HepG2 (cell line): ENCODE data around the gene TSNAXIP1. TPM values are rescaled to one million over a fixed set of nuclear protein-coding genes. Genes with fewer than 3 reads are reported as not detected.
A peak's percentile ranks its signal among the peaks of the same experiment; 100 is the strongest.

Source experiments
- ATAC-seq: fragments of 200-7000 bp; cut with Tn5 transposase; 3 replicates; pipeline ENCODE4 v1.9.1; 2020; ENCODE audit warnings: mild to moderate bottlenecking, moderate library complexity
- BruUV-seq: library from RNA; stranded (reverse); fragments of 400-500 nt; replicated peaks from 2 replicates; lab custom pipeline; 2021; lab: Mats Ljungman, UMichigan
- CTCF ChIA-PET: fragments of 300-600 bp; formaldehyde crosslinking; extraction: SDS; loops from one replicate; lab custom pipeline; 2021; ENCODE audit warnings: low total read pairs, inconsistent platforms, low intra/inter-chr PET ratio; lab: Yijun Ruan, JAX
- POLR2A ChIA-PET: fragments of 350-600 bp; sonication (Branson Sonifier 250); formaldehyde crosslinking; loops from one replicate; lab custom pipeline; 2020; ENCODE audit warnings: antibody characterized with exemption, inconsistent platforms; lab: Yijun Ruan, JAX
- DNase-seq: peaks from one replicate; pipeline ENCODE4 v3.0.0-alpha.2; 2015; ENCODE audit warnings: low spot score
- FAIRE-seq: peaks from 3 replicates; lab custom pipeline; 2011; peaks lifted over from hg19 to GRCh38; lab: Jason Lieb, UNC
- H2AFZ ChIP-seq: one replicate; pipeline ENCODE4 v1.6.1; 2011; ENCODE audit warnings: low read length, inconsistent platforms
- H3K27ac ChIP-seq: fragments of 300-600 bp; 3 replicates; pipeline ENCODE4 v1.8.0; 2011; ENCODE audit warnings: mixed run types, mild to moderate bottlenecking, mixed read lengths, low read length, inconsistent platforms; ENCODE audit not compliant: insufficient read depth; ENCODE audit errors: extremely low read length
- H3K27me3 ChIP-seq, 2 experiments: fragments of 200-600 bp in 1 of 2; 2 replicates in 1 of 2; 3 replicates in 1 of 2; pipeline versions ENCODE4 v1.6.0 to v1.8.0; 2011; ENCODE audit warnings: low read length in 2 of 2, mild to moderate bottlenecking in 2 of 2, moderate library complexity in 2 of 2, inconsistent platforms in 1 of 2; ENCODE audit not compliant: insufficient read depth in 2 of 2, control insufficient read depth in 1 of 2
- H3K36me3 ChIP-seq, 2 experiments: fragments of 200-600 bp in 1 of 2; replicated peaks in 1 of 2; 2 replicates in 1 of 2; 3 replicates in 1 of 2; pipeline versions ENCODE4 v1.5.1 to v1.8.0; 2011; ENCODE audit warnings: low read length in 2 of 2, inconsistent platforms in 1 of 2; ENCODE audit not compliant: insufficient read depth in 2 of 2, control insufficient read depth in 1 of 2
- H3K4me1 ChIP-seq: 2 replicates; pipeline ENCODE4 v1.5.1; 2012; ENCODE audit warnings: low read length, inconsistent platforms; ENCODE audit not compliant: insufficient read depth
- H3K4me2 ChIP-seq: 2 replicates; pipeline ENCODE4 v1.6.0; 2011; ENCODE audit warnings: low read depth, low read length, inconsistent platforms
- H3K4me3 ChIP-seq, 3 experiments: fragments of 200-600 bp in 1 of 3; sonication (generic), shearing (Covaris generic) in 1 of 3; replicated peaks in 1 of 3; 2 replicates each; pipeline ENCODE4 v1.5.1; 2011 to 2016; ENCODE audit warnings: low read length in 3 of 3, inconsistent platforms in 2 of 3, low read depth in 2 of 3, mild to moderate bottlenecking in 2 of 3, control low read depth in 1 of 3, mixed read lengths in 1 of 3; ENCODE audit not compliant: insufficient read depth in 1 of 3
- H3K79me2 ChIP-seq: one replicate; pipeline ENCODE4 v1.6.1; 2011; ENCODE audit warnings: low read length, inconsistent platforms; ENCODE audit not compliant: insufficient read depth
- H3K9ac ChIP-seq: 2 replicates; pipeline ENCODE4 v1.6.0; 2011; ENCODE audit warnings: mild to moderate bottlenecking, low read depth, low read length, inconsistent platforms; ENCODE audit not compliant: insufficient read depth
- H3K9me3 ChIP-seq: 2 replicates; pipeline ENCODE4 v1.5.1; 2012; ENCODE audit warnings: mild to moderate bottlenecking, low read length
- H4K20me1 ChIP-seq: 2 replicates; pipeline ENCODE4 v1.6.0; 2011; ENCODE audit warnings: inconsistent platforms, mild to moderate bottlenecking, low read length, moderate library complexity; ENCODE audit not compliant: insufficient read depth
- KMT2B ChIP-seq: IDR thresholded peaks from 2 replicates; pipeline ENCODE4 v1.6.1; 2016; ENCODE audit warnings: missing genetic modification reagents, missing compliant biosample characterization
- NAIF1 ChIP-seq: sonication (generic); formaldehyde crosslinking; IDR thresholded peaks from 2 replicates; pipeline ENCODE4 v1.5.0; 2020; ENCODE audit warnings: mild to moderate bottlenecking, missing genetic modification reagents, borderline replicate concordance
- REL ChIP-seq: sonication (generic); formaldehyde crosslinking; conservative IDR thresholded peaks from 2 replicates; pipeline ENCODE4 v1.8.0; 2022; ENCODE audit warnings: mild to moderate bottlenecking, missing genetic modification reagents, moderate library complexity
- RNF2 ChIP-seq: fragments of 450-650 bp; conservative IDR thresholded peaks from 2 replicates; pipeline ENCODE4 v1.6.1; 2016; ENCODE audit warnings: low read depth
- SIN3A ChIP-seq: IDR thresholded peaks from 2 replicates; pipeline ENCODE4 v1.6.1; 2011; ENCODE audit warnings: low read depth, mild to moderate bottlenecking, control low read depth, low read length, borderline replicate concordance
- SIX4 ChIP-seq: sonication (generic); formaldehyde crosslinking; IDR thresholded peaks from 2 replicates; pipeline ENCODE4 v1.4.0; 2020; ENCODE audit warnings: missing genetic modification reagents
- STAT5B ChIP-seq: sonication (generic); formaldehyde crosslinking; IDR thresholded peaks from 2 replicates; pipeline ENCODE4 v1.4.0; 2020; ENCODE audit warnings: missing genetic modification reagents
- TEAD3 ChIP-seq: optimal IDR thresholded peaks from 2 replicates; pipeline ENCODE3; 2016; ENCODE audit warnings: borderline replicate concordance
- WIZ ChIP-seq: sonication (generic); formaldehyde crosslinking; IDR thresholded peaks from 2 replicates; pipeline ENCODE4 v1.5.1; 2020; ENCODE audit warnings: mild to moderate bottlenecking, missing genetic modification reagents
- ZBTB1 ChIP-seq: sonication (generic); formaldehyde crosslinking; IDR thresholded peaks from 2 replicates; pipeline ENCODE4 v1.4.0; 2020; ENCODE audit warnings: missing genetic modification reagents, borderline replicate concordance
- ZFAT ChIP-seq: sonication (generic); formaldehyde crosslinking; conservative IDR thresholded peaks from 2 replicates; pipeline ENCODE4 v1.8.1; 2023; ENCODE audit warnings: missing genetic modification reagents, inconsistent platforms
- ZNF143 ChIP-seq: sonication (generic); formaldehyde crosslinking; IDR thresholded peaks from 2 replicates; pipeline ENCODE4 v1.4.0; 2020; ENCODE audit warnings: missing genetic modification reagents
- ZNF33B ChIP-seq: sonication (generic); formaldehyde crosslinking; IDR thresholded peaks from 2 replicates; pipeline ENCODE4 v1.5.1; 2020; ENCODE audit warnings: mild to moderate bottlenecking, missing genetic modification reagents
- ZNF678 ChIP-seq: sonication (generic); formaldehyde crosslinking; IDR thresholded peaks from 2 replicates; pipeline ENCODE4 v1.4.0; 2020; ENCODE audit warnings: mild to moderate bottlenecking, missing genetic modification reagents
- ZNF772 ChIP-seq: sonication (generic); formaldehyde crosslinking; IDR thresholded peaks from 2 replicates; pipeline ENCODE4 v1.5.0; 2020; ENCODE audit warnings: mild to moderate bottlenecking, missing genetic modification reagents
- WGBS: methylation state at CpG from one replicate; pipeline ENCODE4 v1.1.6; 2017; ENCODE audit warnings: low lambda C conversion rate; 5-methylcytosine and 5-hydroxymethylcytosine counted together
- in situ Hi-C: cut with HindIII; loops from 2 replicates; pipeline ENCODE4 v1.10.0; 2017; ENCODE audit warnings: low pct_unique_long_range_greater_than_20kb; ENCODE audit not compliant: extremely low pct_ligation_motif_present
- intact Hi-C: fragments of 100-400 bp; cut with micrococcal nuclease; formaldehyde crosslinking; loops from one replicate; pipeline ENCODE4 v1.10.0; 2022; ENCODE audit not compliant: unreplicated experiment
- polyA plus RNA-seq, 8 experiments: library from polyadenylated mRNA; depleted of rRNA in 3 of 8; stranded (reverse) in 7 of 8; unstranded in 1 of 8; fragments of >200 nt; fragmentation: Illumina TruSeq in 4 of 8; extraction: Trizol in 4 of 8; gene quantifications; 2 replicates each; pipeline versions ENCODE4 v1.2.1 to v1.2.3, GENCODE V29; 2011 to 2016; ENCODE audit warnings: low read depth in 4 of 8, missing spikeins in 1 of 8, mixed read lengths in 1 of 8; ENCODE audit not compliant: insufficient read depth in 1 of 8
- total RNA-seq, 5 experiments: library from RNA; depleted of rRNA; stranded (reverse); fragments of >200 nt; fragmentation: Illumina TruSeq; extraction: Trizol; gene quantifications; 2 replicates each; pipeline ENCODE4 v1.2.3, GENCODE V29; 2016; ENCODE audit warnings: low read depth in 1 of 5
- TF ChIP-seq, protein P1 (sequence below): sonication (generic); formaldehyde crosslinking; IDR thresholded peaks from 2 replicates; pipeline ENCODE4 v1.9.0; 2022; ENCODE audit warnings: missing genetic modification reagents, mild to moderate bottlenecking, borderline replicate concordance
- TF ChIP-seq, protein P2 (sequence below), 2 experiments: sonication (generic) in 1 of 2; formaldehyde crosslinking in 1 of 2; IDR thresholded peaks; 2 replicates each; pipeline versions ENCODE4 v1.4.0 to v1.6.1; 2018 to 2020; ENCODE audit warnings: missing genetic modification reagents in 2 of 2, borderline replicate concordance in 1 of 2, low read depth in 1 of 2, mild to moderate bottlenecking in 1 of 2, missing biosample characterization in 1 of 2

TSNAXIP1 gene
- total and polyA plus RNA-seq, 2 of the 13 experiments (the other 11 are each of a cell fraction or from before 2014, with no cell fraction given), result 0.37 to 0.86 TPM

- TF ChIP-seq NAIF1 (CRISPR knock-in tag), result 0 out of 2 replicates have a peak, but pooled peaks have one; percentile 33
- TF ChIP-seq RNF2, result no peak
- peak; percentile 48; the same call in 1 of the 2 replicates for TF ChIP-seq REL (CRISPR knock-in tag)
- peak; percentile 92 for TF ChIP-seq ZNF33B (CRISPR knock-in tag)
- TF ChIP-seq ZNF772, result peak; percentile 98; the same call in 1 of the 2 replicates
- TF ChIP-seq, all 625 proteins: peak for 410
Observed at GRCh38 chr16:67872631-67873434, 66.1 kb downstream of the TSNAXIP1 start, which contains the start of gene EDC4 (continued).

DNA sequence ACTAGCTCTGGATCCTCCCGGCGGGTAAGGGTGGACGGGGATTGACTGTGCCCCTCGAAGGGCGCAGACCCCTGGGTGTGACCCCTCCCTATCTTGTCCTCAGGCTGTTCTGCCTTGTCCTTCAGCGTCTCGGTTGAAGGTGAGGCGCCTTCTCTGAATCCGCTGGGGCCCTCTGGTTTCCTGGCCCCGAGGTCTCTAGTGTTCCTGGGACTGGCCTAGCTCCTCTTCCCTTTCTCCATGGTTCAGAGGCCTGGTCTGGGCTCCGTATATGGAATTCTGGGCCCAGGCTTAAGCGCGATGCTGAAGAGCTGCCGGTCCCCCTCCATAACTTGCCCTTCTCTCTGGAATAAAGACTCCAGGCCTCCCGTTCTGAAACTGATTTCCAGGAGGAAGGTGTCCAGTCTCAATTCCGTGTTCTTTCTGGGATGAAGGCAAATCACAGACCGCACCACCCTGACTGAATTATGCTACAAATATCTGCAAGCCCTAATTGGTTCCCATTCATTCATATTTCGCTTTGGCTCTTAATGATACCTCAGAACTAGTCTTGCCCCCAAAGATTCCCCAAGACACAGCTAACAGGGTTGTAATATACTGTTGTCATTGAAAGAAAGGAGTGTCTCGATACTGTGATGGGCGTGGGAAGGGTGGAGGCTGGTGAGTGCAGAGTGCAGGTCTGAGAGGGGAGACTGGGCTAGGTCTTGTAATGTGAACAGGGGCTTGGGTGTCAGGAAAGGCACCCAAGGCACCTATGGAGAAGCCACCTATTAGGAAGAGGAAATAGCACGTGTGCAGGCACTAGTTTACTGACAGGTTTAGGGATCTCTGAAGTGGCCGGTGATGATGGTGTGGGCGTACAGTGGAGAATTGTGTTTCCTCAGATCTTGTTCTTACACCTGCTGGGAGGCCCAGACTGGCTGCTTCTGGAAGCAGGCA lies 67.0 kb downstream of the TSNAXIP1 start:
- in situ Hi-C loops, result no loop called here
- ChIA-PET CTCF (interaction anchor here (2.9 kb wide), 1 partner anchor 57 kb away, joined by 18 read pairs; no protein-coding TSS in a partner anchor), POLR2A (interaction anchor here (0.6 to 1.3 kb wide), 9 partner anchors 10 to 67 kb away, joined by 3 to 6 read pairs (median 3); partner anchors contain the start of gene TSNAXIP1)
- TSS peak; percentile 50 for BruUV-seq
- Histone ChIP-seq H3K4me2 (peak overlapping the region; percentile 91), H3K27me3 (no peaks in the 10 kb centered on the region; a peak in 1 of 5 replicates), H3K36me3 (peaks cover 39 to 62% of the 10 kb centered on the region in 2 experiments), H3K79me2 (peaks cover 31% of the 10 kb centered on the region), H3K9me3 (no peaks in the 10 kb centered on the region), H3K4me3 (peak overlapping the region; percentile 85 to 98 (median 87)), H2AFZ (no peak overlapping the region), H3K4me1 (peaks cover 30% of the 10 kb centered on the region), H4K20me1 (peaks cover 15% of the 10 kb centered on the region), H3K27ac (peak overlapping the region; percentile 66), H3K9ac (peak overlapping the region; percentile 85)
- WGBS, result 8% methylated on average over 18 of the region's 23 CpGs
- intact Hi-C loops, result loop anchor here (1.0 to 5.0 kb wide), 2 partner anchors 21 to 1336 kb away; no protein-coding TSS in a partner anchor
- ATAC-seq (peak; percentile 49), DNase-seq (no peak), FAIRE-seq (peak; percentile 73)
- TF ChIP-seq SIN3A, result no peak
- no peak for TF ChIP-seq ZFAT (CRISPR knock-in tag)
- TF ChIP-seq ZNF678 (CRISPR knock-in tag), result no peak
- TF ChIP-seq, protein P1, sequence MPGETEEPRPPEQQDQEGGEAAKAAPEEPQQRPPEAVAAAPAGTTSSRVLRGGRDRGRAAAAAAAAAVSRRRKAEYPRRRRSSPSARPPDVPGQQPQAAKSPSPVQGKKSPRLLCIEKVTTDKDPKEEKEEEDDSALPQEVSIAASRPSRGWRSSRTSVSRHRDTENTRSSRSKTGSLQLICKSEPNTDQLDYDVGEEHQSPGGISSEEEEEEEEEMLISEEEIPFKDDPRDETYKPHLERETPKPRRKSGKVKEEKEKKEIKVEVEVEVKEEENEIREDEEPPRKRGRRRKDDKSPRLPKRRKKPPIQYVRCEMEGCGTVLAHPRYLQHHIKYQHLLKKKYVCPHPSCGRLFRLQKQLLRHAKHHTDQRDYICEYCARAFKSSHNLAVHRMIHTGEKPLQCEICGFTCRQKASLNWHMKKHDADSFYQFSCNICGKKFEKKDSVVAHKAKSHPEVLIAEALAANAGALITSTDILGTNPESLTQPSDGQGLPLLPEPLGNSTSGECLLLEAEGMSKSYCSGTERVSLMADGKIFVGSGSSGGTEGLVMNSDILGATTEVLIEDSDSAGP, result no peak; the same call in 1 of the 2 replicates
- TF ChIP-seq ZNF143 (CRISPR knock-in tag), result no peak
- TF ChIP-seq SIX4 (CRISPR knock-in tag), result no peak
- no peak for TF ChIP-seq TEAD3 (CRISPR knock-in tag)
- TF ChIP-seq WIZ, result 0 out of 2 replicates have a peak, but pooled peaks have one; percentile 60
- TF ChIP-seq ZBTB1 (CRISPR knock-in tag), result no peak
- TF ChIP-seq STAT5B (CRISPR knock-in tag), result no peak
- 0 out of 2 replicates have a peak, but pooled peaks have one; percentile 31 for TF ChIP-seq KMT2B (CRISPR knock-in tag)
- TF ChIP-seq, protein P2, sequence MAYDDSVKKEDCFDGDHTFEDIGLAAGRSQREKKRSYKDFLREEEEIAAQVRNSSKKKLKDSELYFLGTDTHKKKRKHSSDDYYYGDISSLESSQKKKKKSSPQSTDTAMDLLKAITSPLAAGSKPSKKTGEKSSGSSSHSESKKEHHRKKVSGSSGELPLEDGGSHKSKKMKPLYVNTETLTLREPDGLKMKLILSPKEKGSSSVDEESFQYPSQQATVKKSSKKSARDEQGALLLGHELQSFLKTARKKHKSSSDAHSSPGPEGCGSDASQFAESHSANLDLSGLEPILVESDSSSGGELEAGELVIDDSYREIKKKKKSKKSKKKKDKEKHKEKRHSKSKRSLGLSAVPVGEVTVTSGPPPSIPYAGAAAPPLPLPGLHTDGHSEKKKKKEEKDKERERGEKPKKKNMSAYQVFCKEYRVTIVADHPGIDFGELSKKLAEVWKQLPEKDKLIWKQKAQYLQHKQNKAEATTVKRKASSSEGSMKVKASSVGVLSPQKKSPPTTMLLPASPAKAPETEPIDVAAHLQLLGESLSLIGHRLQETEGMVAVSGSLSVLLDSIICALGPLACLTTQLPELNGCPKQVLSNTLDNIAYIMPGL (CRISPR knock-in tag; IDR thresholded peaks at IDR 0.05; ENCODE audit: borderline replicate concordance in 1 of 2, low read depth in 1 of 2), result peak in 1 of 2 experiments; percentile 2; a peak in 1 of 4 replicates
